ENCODE measurements around the gene DRAP1.
A peak's percentile ranks its signal among the peaks of the same experiment; 100 is the strongest.

DNA sequence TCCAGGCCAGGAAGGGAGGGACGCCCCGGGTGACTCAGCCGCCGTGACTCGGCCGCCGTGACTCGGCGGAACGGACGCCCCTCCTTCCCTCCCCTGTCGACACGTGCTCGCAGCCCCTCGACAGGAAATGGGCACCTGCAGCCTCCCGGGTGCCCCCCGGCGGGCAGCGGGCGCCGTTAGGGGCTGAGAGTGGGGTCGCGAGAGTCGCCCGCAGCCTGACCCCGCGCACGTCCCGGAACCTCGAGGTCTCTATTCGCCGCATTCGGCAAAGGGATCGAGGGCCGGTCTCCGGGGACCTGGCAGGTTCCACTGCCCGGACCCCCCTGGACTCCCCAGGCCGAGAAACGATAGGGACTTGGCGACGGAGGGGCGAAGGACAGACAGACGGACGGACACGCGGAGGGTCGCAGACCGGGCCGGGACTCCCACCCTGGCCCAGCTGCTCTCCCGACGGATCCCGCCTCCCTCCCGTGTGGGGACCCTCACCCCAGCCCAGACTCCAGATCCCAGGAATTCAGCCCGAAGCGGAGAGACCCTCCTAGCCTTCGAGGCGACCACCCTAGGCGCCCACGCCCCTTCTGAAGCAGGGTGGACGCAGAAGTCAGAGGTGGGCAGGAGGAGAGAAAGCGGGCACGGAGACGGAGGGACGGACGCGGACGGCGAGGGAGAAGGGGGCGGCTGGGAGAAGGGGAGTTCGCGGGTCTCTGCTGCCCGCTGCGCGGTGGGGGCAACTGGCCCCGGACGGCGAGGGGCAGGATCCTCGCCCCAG lies 19.7 kb upstream of the DRAP1 start:
- TF ChIP-seq TAF1 (IDR thresholded peaks at IDR 0.05; ENCODE audit: borderline replicate concordance, insufficient read depth, low read length) (peak; percentile 79; the same call in 1 of the 2 replicates), SIN3A (IDR thresholded peaks at IDR 0.05; ENCODE audit: borderline replicate concordance, insufficient read depth, low read length) (peak; percentile 71; the same call in 1 of the 2 replicates), POLR2AphosphoS5 (IDR thresholded peaks at IDR 0.05; ENCODE audit: low read depth, low read length) (0 out of 2 replicates have a peak, but pooled peaks have one; percentile 34)
